SU-DHL-6 (cell line): Measurements from ENCODE around the gene PRKCD.

ENCODE experiments used
- CTCF ChIP-seq: fragments of 200-600 bp; sonication (generic); IDR thresholded peaks from one replicate; pipeline ENCODE4 v1.5.1; 2017; ENCODE audit warnings: antibody characterized with exemption, mild to moderate bottlenecking, low read length, moderate library complexity; ENCODE audit not compliant: insufficient read depth, poor library complexity, severe bottlenecking
- EZH2phosphoT487 ChIP-seq: fragments of 200-600 bp; sonication (generic), shearing (Covaris generic); conservative IDR thresholded peaks from 2 replicates; pipeline ENCODE4 v1.6.1; 2018; ENCODE audit warnings: mild to moderate bottlenecking, antibody characterized with exemption, low read length, moderate library complexity, mixed read lengths

- no peak for TF ChIP-seq CTCF
- no peak for TF ChIP-seq EZH2phosphoT487
Observed at GRCh38 chr3:53175613-53176540, 14.9 kb downstream of the PRKCD start.
